ENCODE data around the gene DTYMK.

- TF ChIP-seq, protein P1, sequence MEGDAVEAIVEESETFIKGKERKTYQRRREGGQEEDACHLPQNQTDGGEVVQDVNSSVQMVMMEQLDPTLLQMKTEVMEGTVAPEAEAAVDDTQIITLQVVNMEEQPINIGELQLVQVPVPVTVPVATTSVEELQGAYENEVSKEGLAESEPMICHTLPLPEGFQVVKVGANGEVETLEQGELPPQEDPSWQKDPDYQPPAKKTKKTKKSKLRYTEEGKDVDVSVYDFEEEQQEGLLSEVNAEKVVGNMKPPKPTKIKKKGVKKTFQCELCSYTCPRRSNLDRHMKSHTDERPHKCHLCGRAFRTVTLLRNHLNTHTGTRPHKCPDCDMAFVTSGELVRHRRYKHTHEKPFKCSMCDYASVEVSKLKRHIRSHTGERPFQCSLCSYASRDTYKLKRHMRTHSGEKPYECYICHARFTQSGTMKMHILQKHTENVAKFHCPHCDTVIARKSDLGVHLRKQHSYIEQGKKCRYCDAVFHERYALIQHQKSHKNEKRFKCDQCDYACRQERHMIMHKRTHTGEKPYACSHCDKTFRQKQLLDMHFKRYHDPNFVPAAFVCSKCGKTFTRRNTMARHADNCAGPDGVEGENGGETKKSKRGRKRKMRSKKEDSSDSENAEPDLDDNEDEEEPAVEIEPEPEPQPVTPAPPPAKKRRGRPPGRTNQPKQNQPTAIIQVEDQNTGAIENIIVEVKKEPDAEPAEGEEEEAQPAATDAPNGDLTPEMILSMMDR (IDR thresholded peaks at IDR 0.05; ENCODE audit: extremely low read depth in 1 of 2, insufficient read depth in 1 of 2, low read depth in 1 of 2, low read length in 2 of 2) = no peak
- TF ChIP-seq POLR2A (IDR thresholded peaks at IDR 0.05; ENCODE audit: low read depth, low read length) (no peak), POLR2AphosphoS5 (IDR thresholded peaks at IDR 0.05; ENCODE audit: insufficient read depth, low read depth, low read length) (no peak), JUN (IDR thresholded peaks at IDR 0.05; ENCODE audit: borderline replicate concordance, insufficient read depth, insufficient read length, low read depth) (no peak), FOS (IDR thresholded peaks at IDR 0.05; ENCODE audit: borderline replicate concordance, insufficient read depth, low read length) (no peak), MYC (IDR thresholded peaks at IDR 0.05; ENCODE audit: low read depth, low read length) (no peak)
Observed at GRCh38 chr2:241686324-241686649, 328 bp downstream of the DTYMK start.
